GM06990 (cell line): ENCODE measurements around the gene CNTNAP5.

Source experiments
- DNase-seq: peaks from one replicate; pipeline ENCODE4 v3.0.0-alpha.2; 2011; ENCODE audit not compliant: insufficient read length; ENCODE audit errors: extremely low read depth
- H3K27me3 ChIP-seq: replicated peaks from 2 replicates; pipeline ENCODE4 v1.6.0; 2011; ENCODE audit warnings: low read length; ENCODE audit not compliant: control insufficient read depth, insufficient read depth
- H3K36me3 ChIP-seq: 2 replicates; pipeline ENCODE4 v1.5.1; 2011; ENCODE audit warnings: low read length; ENCODE audit not compliant: control insufficient read depth, insufficient read depth
- H3K4me3 ChIP-seq: replicated peaks from 2 replicates; pipeline ENCODE4 v1.5.1; 2011; ENCODE audit warnings: low read depth, mild to moderate bottlenecking, control low read depth, low read length
- CTCF ChIP-seq: IDR thresholded peaks from 2 replicates; pipeline ENCODE4 v1.5.1; 2011; ENCODE audit warnings: low read length, control low read depth, mild to moderate bottlenecking, inconsistent platforms; ENCODE audit not compliant: insufficient read depth, poor library complexity, severe bottlenecking

The CNTNAP5 gene

GRCh38 chr2:124708661-124709060, 683.6 kb downstream of the CNTNAP5 start:
- no peaks in the 10 kb centered on the region for H3K36me3 ChIP-seq
- no peak for DNase-seq
- H3K27me3 ChIP-seq, result no peaks in the 10 kb centered on the region
- H3K4me3 ChIP-seq, result no peak overlapping the region
- no peak for TF ChIP-seq CTCF

GRCh38 chr2:124713969-124714368, 688.9 kb downstream of the CNTNAP5 start:
- no peak for DNase-seq

GRCh38 chr2:124725187-124725586, 700.1 kb downstream of the CNTNAP5 start:
- H3K4me3 ChIP-seq, result no peak overlapping the region
- TF ChIP-seq CTCF, result no peak

More at GRCh38 chr2:124713969-124714368, 688.9 kb downstream of the CNTNAP5 start:
- Histone ChIP-seq H3K4me3 (no peak overlapping the region), H3K27me3 (no peaks in the 10 kb centered on the region), H3K36me3 (no peaks in the 10 kb centered on the region)
- TF ChIP-seq CTCF, result no peak

GRCh38 chr2:124740636-124741035, 715.5 kb downstream of the CNTNAP5 start:
- DNase-seq, result no peak
- H3K27me3 ChIP-seq, result no peaks in the 10 kb centered on the region
- H3K36me3 ChIP-seq, result no peaks in the 10 kb centered on the region
- TF ChIP-seq CTCF, result no peak
- no peak overlapping the region for H3K4me3 ChIP-seq

More at GRCh38 chr2:124725187-124725586, 700.1 kb downstream of the CNTNAP5 start:
- Histone ChIP-seq H3K36me3 (no peaks in the 10 kb centered on the region), H3K27me3 (no peaks in the 10 kb centered on the region)
- no peak for DNase-seq

GRCh38 chr2:124753842-124754241, 728.8 kb downstream of the CNTNAP5 start:
- no peaks in the 10 kb centered on the region for H3K36me3 ChIP-seq
- no peaks in the 10 kb centered on the region for H3K27me3 ChIP-seq
- H3K4me3 ChIP-seq, result no peak overlapping the region
- no peak for TF ChIP-seq CTCF
- DNase-seq, result no peak

- Histone ChIP-seq H3K4me3 (no peak overlapping the region), H3K36me3 (no peaks in the 10 kb centered on the region), H3K27me3 (no peaks in the 10 kb centered on the region)
- no peak for TF ChIP-seq CTCF
- DNase-seq, result no peak
These were observed 730.3 kb downstream of the CNTNAP5 start for GRCh38 chr2:124755386-124755785.
